Ascending aorta (tissue), 2 donors: ENCODE measurements around the gene ACSF3. TPM values are rescaled to one million over a fixed set of nuclear protein-coding genes. Genes with fewer than 3 reads are reported as not detected.
"Not testable (repeated sequence)": the region's sequence is repeated elsewhere in the genome, so short reads cannot be mapped to it uniquely, and the experiment has no call there.

ENCODE experiments used
- DNase-seq, 2 donors: peaks; one replicate each; pipeline ENCODE4 v3.0.0-alpha.2; 2019; ENCODE audit warnings: low spot score in 2 of 2
- H3K27ac ChIP-seq, 2 donors: fragments of 200-600 bp; sonication (generic); one replicate each; pipeline ENCODE4 v1.5.1; 2016 to 2017; ENCODE audit warnings: mild to moderate bottlenecking in 1 of 2
- H3K27me3 ChIP-seq: fragments of 200-600 bp; sonication (generic); one replicate; pipeline ENCODE4 v1.5.1; 2017
- H3K36me3 ChIP-seq, 2 donors: fragments of 200-600 bp; sonication (generic); one replicate each; pipeline ENCODE4 v1.5.1; 2016
- H3K4me1 ChIP-seq, 2 donors: fragments of 200-600 bp; sonication (generic); one replicate each; pipeline ENCODE4 v1.5.1; 2016 to 2017; ENCODE audit warnings: mild to moderate bottlenecking in 1 of 2
- H3K4me3 ChIP-seq, 2 donors: fragments of 200-600 bp; sonication (generic); one replicate each; pipeline ENCODE4 v1.5.1; 2016 to 2017; ENCODE audit warnings: mild to moderate bottlenecking in 1 of 2
- H3K9me3 ChIP-seq, 2 donors: fragments of 200-600 bp; sonication (generic); one replicate each; pipeline ENCODE4 v1.5.1; 2016
- intact Hi-C: fragments of 100-400 bp; cut with DNase I; formaldehyde crosslinking; loops from one replicate; pipeline ENCODE4 v1.15.1; 2023
- total RNA-seq: library from RNA; depleted of rRNA; stranded (reverse); fragments of >200 nt; gene quantifications from one replicate; pipeline ENCODE4 v1.1.0, GENCODE V29; 2016
- TF ChIP-seq, protein P1 (sequence below), 3 experiments: fragments of 200-600 bp in 2 of 3; fragments of 450-650 bp in 1 of 3; sonication (generic) in 2 of 3; IDR thresholded peaks; one replicate each; pipeline ENCODE4 v1.5.1; 2016 to 2019; ENCODE audit warnings: antibody characterized with exemption in 3 of 3, mild to moderate bottlenecking in 1 of 3, moderate library complexity in 1 of 3

Gene ACSF3
- total RNA-seq, 1 donor from 2014 or later: 5.2 TPM

GRCh38 chr16:89161763-89162713, 68.4 kb downstream of the ACSF3 start:
- TF ChIP-seq, protein P1, sequence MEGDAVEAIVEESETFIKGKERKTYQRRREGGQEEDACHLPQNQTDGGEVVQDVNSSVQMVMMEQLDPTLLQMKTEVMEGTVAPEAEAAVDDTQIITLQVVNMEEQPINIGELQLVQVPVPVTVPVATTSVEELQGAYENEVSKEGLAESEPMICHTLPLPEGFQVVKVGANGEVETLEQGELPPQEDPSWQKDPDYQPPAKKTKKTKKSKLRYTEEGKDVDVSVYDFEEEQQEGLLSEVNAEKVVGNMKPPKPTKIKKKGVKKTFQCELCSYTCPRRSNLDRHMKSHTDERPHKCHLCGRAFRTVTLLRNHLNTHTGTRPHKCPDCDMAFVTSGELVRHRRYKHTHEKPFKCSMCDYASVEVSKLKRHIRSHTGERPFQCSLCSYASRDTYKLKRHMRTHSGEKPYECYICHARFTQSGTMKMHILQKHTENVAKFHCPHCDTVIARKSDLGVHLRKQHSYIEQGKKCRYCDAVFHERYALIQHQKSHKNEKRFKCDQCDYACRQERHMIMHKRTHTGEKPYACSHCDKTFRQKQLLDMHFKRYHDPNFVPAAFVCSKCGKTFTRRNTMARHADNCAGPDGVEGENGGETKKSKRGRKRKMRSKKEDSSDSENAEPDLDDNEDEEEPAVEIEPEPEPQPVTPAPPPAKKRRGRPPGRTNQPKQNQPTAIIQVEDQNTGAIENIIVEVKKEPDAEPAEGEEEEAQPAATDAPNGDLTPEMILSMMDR (IDR thresholded peaks at IDR 0.05): no peak
- Histone ChIP-seq H3K4me3 (no peak overlapping the region), H3K36me3 (no peaks in the 10 kb centered on the region), H3K27me3 (no peaks in the 10 kb centered on the region), H3K27ac (no peak overlapping the region), H3K4me1 (peaks cover 0 to 1% of the 10 kb centered on the region in 2 donors), H3K9me3 (no peaks in the 10 kb centered on the region)
- no peak for DNase-seq
- intact Hi-C loops: loop anchor here (10.0 kb wide), 1 partner anchor 67 kb away; the partner anchor contains the start of gene ACSF3

DNA sequence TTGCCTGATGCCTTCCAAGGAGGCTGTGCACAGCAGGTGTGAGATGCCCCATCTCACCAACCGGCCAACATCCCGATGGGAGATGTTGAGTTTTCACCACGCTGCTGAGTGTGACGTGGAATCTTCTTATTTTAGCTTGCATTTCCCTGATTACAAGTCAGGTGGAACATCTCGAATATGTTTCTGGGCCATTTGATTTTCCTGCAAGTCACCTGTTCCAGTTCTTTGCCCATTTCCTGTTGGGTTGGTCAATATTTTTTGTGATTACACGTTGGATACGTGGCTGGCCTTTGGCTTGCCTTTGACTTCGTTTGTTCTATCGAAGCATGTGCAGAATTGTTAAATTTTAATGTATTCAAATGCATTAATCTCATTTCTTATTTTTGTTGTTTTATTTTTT, 69.6 kb downstream of the ACSF3 start:
- intact Hi-C loops: loop anchor here (10.0 kb wide), 1 partner anchor 68 kb away; the partner anchor contains the start of gene ACSF3
- H3K27ac ChIP-seq: no peak overlapping the region
- no peaks in the 10 kb centered on the region for H3K36me3 ChIP-seq
- H3K4me3 ChIP-seq: no peak overlapping the region
- no peak for DNase-seq
- H3K9me3 ChIP-seq: no peaks in the 10 kb centered on the region
- TF ChIP-seq, protein P1 (IDR thresholded peaks at IDR 0.05): no peak
- peaks cover 4% of the 10 kb centered on the region for H3K27me3 ChIP-seq
- no peaks in the 10 kb centered on the region for H3K4me1 ChIP-seq

DNA sequence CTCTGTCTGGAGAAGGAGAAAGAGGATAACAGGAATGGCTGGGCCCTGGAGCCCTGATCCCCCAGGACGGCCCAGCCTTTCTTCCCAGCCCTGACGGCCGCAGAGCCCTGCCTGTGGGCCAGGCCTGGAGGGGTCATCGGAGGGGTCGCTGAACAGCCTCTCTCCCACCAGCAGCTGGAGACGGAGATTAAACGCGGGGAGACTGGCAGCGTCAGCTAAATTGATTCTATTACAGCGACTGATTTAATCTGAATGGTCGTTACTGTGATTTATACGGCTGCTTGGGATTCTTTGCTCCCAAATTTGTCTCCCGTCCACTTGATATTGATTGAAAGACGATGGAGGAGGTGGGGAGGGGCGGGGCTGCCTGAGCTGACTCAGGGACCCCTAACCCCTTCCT, 70.8 kb downstream of the ACSF3 start:
- Histone ChIP-seq H3K36me3 (no peaks in the 10 kb centered on the region), H3K4me1 (no peaks in the 10 kb centered on the region), H3K27ac (no peak overlapping the region), H3K9me3 (no peaks in the 10 kb centered on the region), H3K27me3 (peaks cover 12% of the 10 kb centered on the region), H3K4me3 (no peak overlapping the region)
- no peak for DNase-seq
- TF ChIP-seq, protein P1 (IDR thresholded peaks at IDR 0.05): no peak
- intact Hi-C loops: loop anchor here (10.0 kb wide), 1 partner anchor 70 kb away; the partner anchor contains the start of gene ACSF3

GRCh38 chr16:89164847-89165680, 71.4 kb downstream of the ACSF3 start:
- TF ChIP-seq, protein P1 (IDR thresholded peaks at IDR 0.05): no peak
- Histone ChIP-seq H3K27ac (no peak overlapping the region), H3K4me3 (no peak overlapping the region), H3K4me1 (no peaks in the 10 kb centered on the region), H3K9me3 (no peaks in the 10 kb centered on the region), H3K27me3 (peaks cover 12% of the 10 kb centered on the region), H3K36me3 (no peaks in the 10 kb centered on the region)
- intact Hi-C loops: loop anchor here (10.0 kb wide), 1 partner anchor 70 kb away; the partner anchor contains the start of gene ACSF3
- DNase-seq: no peak

DNA sequence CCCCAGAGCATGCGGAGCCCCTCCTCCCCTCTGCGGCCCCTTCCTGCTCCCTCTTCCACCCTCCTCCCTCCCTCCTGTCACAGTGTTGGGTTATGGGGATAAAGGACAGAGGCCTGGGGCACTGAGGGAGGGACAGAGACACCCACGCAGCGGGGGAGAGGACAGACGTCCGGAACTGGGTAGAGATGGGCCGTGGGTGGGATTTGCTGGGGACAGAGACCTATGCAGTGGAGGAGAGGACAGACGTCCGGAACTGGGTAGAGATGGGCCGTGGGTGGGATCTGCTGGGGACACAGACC, 72.0 kb downstream of the ACSF3 start:
- not testable (repeated sequence) for DNase-seq, H3K36me3 ChIP-seq, H3K9me3 ChIP-seq, H3K4me1 ChIP-seq, H3K4me3 ChIP-seq, H3K27ac ChIP-seq
- intact Hi-C loops: loop anchor here (10.0 kb wide), 1 partner anchor 71 kb away; the partner anchor contains the start of gene ACSF3
- H3K27me3 ChIP-seq: peaks cover 14% of the 10 kb centered on the region
